ENCODE data around the gene PHKG1.

DNA sequence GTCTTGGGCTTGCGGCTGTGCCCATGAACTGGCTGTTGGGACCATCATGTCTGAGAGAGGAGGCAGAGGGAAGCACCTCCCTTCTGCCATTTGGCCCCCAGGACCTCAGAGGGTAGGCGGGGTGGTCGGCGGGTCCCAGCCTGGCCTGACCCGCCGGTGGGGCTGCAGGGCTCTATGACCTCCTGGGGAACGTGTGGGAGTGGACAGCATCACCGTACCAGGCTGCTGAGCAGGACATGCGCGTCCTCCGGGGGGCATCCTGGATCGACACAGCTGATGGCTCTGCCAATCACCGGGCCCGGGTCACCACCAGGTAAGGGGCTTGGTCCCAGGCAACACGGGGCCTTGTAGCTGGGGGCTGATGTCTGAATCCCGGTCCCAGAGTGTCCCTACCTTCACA lies 14.6 kb downstream of the PHKG1 start:
- TF ChIP-seq, protein P1, sequence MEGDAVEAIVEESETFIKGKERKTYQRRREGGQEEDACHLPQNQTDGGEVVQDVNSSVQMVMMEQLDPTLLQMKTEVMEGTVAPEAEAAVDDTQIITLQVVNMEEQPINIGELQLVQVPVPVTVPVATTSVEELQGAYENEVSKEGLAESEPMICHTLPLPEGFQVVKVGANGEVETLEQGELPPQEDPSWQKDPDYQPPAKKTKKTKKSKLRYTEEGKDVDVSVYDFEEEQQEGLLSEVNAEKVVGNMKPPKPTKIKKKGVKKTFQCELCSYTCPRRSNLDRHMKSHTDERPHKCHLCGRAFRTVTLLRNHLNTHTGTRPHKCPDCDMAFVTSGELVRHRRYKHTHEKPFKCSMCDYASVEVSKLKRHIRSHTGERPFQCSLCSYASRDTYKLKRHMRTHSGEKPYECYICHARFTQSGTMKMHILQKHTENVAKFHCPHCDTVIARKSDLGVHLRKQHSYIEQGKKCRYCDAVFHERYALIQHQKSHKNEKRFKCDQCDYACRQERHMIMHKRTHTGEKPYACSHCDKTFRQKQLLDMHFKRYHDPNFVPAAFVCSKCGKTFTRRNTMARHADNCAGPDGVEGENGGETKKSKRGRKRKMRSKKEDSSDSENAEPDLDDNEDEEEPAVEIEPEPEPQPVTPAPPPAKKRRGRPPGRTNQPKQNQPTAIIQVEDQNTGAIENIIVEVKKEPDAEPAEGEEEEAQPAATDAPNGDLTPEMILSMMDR (IDR thresholded peaks at IDR 0.05 in 2 of 3, conservative IDR thresholded peaks at IDR 0.05 in 1 of 3; ENCODE audit: borderline replicate concordance in 1 of 3, insufficient read depth in 1 of 3, low read depth in 2 of 3, low read length in 2 of 3) = no peak
- no peak for TF ChIP-seq EZH2 (IDR thresholded peaks at IDR 0.05)
- TF ChIP-seq POLR2A (IDR thresholded peaks at IDR 0.05; ENCODE audit: borderline replicate concordance, extremely low read depth, insufficient read depth, insufficient read length) = no peak

Measured in HCT116 (cell line).